H1 (cell line): Measurements from ENCODE around the gene ZBTB38.

ENCODE experiments used
- ASH2L ChIP-seq: fragments of 200-600, 300-600 bp; sonication (generic); IDR thresholded peaks from one replicate; pipeline ENCODE4 v1.7.1; 2017; ENCODE audit warnings: low read length
- EP300 ChIP-seq, 2 experiments: IDR thresholded peaks; 1 replicate in 1 of 2; 2 replicates in 1 of 2; pipeline ENCODE4 v1.6.1; 2011 to 2012; ENCODE audit warnings: low read depth in 2 of 2, low read length in 2 of 2, mild to moderate bottlenecking in 2 of 2, borderline replicate concordance in 1 of 2, inconsistent platforms in 1 of 2, moderate library complexity in 1 of 2
- JUND ChIP-seq: IDR thresholded peaks from 2 replicates; pipeline ENCODE4 v1.6.1; 2011; ENCODE audit warnings: mild to moderate bottlenecking, improper control_type of control experiment, low read length
- POLR2AphosphoS5 ChIP-seq: IDR thresholded peaks from 2 replicates; pipeline ENCODE4 v1.6.1; 2011; ENCODE audit warnings: low read depth, low read length
- RNF2 ChIP-seq: fragments of 200-900, 300-1000 bp; sonication (generic); IDR thresholded peaks from 2 replicates; pipeline ENCODE4 v1.7.1; 2016; ENCODE audit warnings: borderline replicate concordance, low read depth, mild to moderate bottlenecking, antibody characterized with exemption, low read length; ENCODE audit not compliant: poor library complexity, severe bottlenecking; ENCODE audit errors: missing control alignments
- TF ChIP-seq, protein P1 (sequence below), 3 experiments: IDR thresholded peaks; 1 replicate in 2 of 3; 2 replicates in 1 of 3; pipeline versions ENCODE4 v1.5.1 to v1.6.1; 2011; ENCODE audit warnings: low read length in 3 of 3, mild to moderate bottlenecking in 3 of 3, inconsistent platforms in 2 of 3, low read depth in 1 of 3, moderate library complexity in 1 of 3; ENCODE audit not compliant: insufficient read depth in 1 of 3; ENCODE audit errors: control extremely low read depth in 1 of 3

DNA sequence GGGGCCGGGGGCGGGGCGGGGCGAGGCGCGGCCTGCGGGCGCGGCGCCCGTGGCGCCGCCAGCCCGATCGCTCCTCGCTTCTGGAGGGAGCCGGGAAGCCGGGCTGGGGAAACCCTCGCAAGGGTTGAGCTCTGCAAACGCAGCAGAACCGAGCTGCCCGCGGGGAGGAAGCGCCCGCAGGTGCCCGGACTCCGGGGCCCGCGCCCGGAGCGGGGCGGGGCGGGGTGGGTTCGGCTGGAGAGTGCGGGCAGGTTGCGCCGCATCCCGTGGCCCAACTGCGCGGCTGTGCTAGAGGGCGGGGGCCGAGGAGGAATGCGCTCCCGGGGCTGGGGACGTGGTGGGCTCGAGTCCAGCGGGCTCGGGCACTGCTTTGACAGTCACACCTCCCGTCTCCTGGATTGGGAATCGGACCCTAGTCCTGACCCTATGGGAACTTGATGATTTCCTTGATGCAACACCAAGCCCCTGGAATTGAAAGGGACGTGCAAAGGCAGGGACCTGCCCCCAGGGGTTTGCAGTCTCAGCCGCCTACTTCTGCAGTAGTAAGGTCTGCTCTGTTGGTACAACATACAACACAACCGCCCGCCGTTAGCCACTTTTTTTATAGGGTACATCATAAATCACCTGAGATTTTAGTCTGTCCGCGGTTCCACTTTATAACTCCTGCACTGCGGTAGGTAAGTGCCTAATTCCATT, 34.3 kb downstream of the ZBTB38 start:
- TF ChIP-seq RNF2 (no peak), JUND (no peak), POLR2AphosphoS5 (no peak; the same call in 1 of the 2 replicates), EP300 (IDR thresholded peaks at IDR 0.05; ENCODE audit: borderline replicate concordance in 1 of 2, low read depth in 2 of 2, low read length in 2 of 2) (no peak), ASH2L (no peak)
- TF ChIP-seq, protein P1, sequence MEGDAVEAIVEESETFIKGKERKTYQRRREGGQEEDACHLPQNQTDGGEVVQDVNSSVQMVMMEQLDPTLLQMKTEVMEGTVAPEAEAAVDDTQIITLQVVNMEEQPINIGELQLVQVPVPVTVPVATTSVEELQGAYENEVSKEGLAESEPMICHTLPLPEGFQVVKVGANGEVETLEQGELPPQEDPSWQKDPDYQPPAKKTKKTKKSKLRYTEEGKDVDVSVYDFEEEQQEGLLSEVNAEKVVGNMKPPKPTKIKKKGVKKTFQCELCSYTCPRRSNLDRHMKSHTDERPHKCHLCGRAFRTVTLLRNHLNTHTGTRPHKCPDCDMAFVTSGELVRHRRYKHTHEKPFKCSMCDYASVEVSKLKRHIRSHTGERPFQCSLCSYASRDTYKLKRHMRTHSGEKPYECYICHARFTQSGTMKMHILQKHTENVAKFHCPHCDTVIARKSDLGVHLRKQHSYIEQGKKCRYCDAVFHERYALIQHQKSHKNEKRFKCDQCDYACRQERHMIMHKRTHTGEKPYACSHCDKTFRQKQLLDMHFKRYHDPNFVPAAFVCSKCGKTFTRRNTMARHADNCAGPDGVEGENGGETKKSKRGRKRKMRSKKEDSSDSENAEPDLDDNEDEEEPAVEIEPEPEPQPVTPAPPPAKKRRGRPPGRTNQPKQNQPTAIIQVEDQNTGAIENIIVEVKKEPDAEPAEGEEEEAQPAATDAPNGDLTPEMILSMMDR (IDR thresholded peaks at IDR 0.05; ENCODE audit: control extremely low read depth in 1 of 3, insufficient read depth in 1 of 3, low read depth in 1 of 3, low read length in 3 of 3) = no peak
